ENCODE measurements around the gene BTBD9. TPM values are rescaled to one million over a fixed set of nuclear protein-coding genes. Genes with fewer than 3 reads are reported as not detected.

Gene BTBD9
- total RNA-seq, 4 donors from 2014 or later = 5.5 to 14.1 (median 6.3) TPM

DNA sequence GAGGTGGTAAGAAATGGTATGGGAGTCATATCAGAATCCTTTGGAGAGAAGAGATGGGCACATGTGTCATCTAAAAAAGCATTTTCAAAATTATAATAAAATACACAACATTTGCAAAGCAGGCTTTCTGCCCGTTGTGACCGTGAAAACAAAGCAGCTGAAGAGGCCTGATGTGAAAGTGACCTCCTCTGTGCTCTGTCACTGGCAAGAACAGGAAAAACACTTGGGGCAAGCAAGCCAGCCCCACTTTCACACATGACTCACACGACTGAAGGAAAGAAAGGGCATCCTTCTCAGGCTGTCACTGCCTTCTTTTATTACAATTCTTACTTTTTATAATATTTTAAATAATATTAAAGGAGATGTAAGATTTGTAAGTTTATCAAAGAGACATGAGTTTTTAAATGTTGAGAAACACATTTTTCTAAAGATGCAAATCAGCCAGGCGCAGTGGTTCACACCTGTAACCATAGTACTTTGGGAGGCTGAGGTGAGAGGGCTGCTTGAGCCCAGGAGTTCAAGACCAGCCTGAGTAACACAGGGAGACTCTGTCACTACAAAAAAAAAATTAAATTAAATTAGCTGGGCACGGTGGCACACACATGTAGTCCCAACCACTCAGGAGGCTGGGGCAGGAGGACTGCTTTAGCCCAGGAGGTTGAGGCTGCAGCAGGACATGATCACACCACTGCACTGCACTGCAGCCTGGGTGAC, 143.7 kb downstream of the BTBD9 start:
- H3K36me3 ChIP-seq = no peaks in the 10 kb centered on the region
- in situ Hi-C loops (cut with MboI; ENCODE audit: low sequenced_read_pairs in 4 of 4) (loop anchor here (10.0 to 25.0 kb wide), 7 partner anchors 309 to 784 kb away; no protein-coding TSS in a partner anchor), intact Hi-C loops (cut with DNase I; ENCODE audit: low total_unique reads) (loop anchor here (2.0 to 10.0 kb wide), 4 partner anchors 261 to 1011 kb away; partner anchors contain the start of gene MDGA1)
- no peak overlapping the region for H3K4me3 ChIP-seq
- H3K27ac ChIP-seq = no peak overlapping the region
- TF ChIP-seq, protein P1, sequence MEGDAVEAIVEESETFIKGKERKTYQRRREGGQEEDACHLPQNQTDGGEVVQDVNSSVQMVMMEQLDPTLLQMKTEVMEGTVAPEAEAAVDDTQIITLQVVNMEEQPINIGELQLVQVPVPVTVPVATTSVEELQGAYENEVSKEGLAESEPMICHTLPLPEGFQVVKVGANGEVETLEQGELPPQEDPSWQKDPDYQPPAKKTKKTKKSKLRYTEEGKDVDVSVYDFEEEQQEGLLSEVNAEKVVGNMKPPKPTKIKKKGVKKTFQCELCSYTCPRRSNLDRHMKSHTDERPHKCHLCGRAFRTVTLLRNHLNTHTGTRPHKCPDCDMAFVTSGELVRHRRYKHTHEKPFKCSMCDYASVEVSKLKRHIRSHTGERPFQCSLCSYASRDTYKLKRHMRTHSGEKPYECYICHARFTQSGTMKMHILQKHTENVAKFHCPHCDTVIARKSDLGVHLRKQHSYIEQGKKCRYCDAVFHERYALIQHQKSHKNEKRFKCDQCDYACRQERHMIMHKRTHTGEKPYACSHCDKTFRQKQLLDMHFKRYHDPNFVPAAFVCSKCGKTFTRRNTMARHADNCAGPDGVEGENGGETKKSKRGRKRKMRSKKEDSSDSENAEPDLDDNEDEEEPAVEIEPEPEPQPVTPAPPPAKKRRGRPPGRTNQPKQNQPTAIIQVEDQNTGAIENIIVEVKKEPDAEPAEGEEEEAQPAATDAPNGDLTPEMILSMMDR (IDR thresholded peaks at IDR 0.05 in 4 of 5, conservative IDR thresholded peaks at IDR 0.05 in 1 of 5) = no peak
- no peak for TF ChIP-seq POLR2A (IDR thresholded peaks at IDR 0.05)
- H3K9me3 ChIP-seq = no peaks in the 10 kb centered on the region
- DNase-seq (no peak), ATAC-seq (peak in 1 of 2 donors; percentile 56)
- H3K4me1 ChIP-seq = no peaks in the 10 kb centered on the region
- H3K27me3 ChIP-seq = no peaks in the 10 kb centered on the region

- Histone ChIP-seq H3K9me3 (no peaks in the 10 kb centered on the region), H3K27me3 (no peaks in the 10 kb centered on the region), H3K36me3 (no peaks in the 10 kb centered on the region), H3K27ac (no peak overlapping the region), H3K4me3 (no peak overlapping the region), H3K4me1 (no peaks in the 10 kb centered on the region)
- TF ChIP-seq, protein P1 (IDR thresholded peaks at IDR 0.05 in 4 of 5, conservative IDR thresholded peaks at IDR 0.05 in 1 of 5) = no peak
- TF ChIP-seq POLR2A (IDR thresholded peaks at IDR 0.05) = no peak
- in situ Hi-C loops (cut with MboI; ENCODE audit: low sequenced_read_pairs in 4 of 4) = loop anchor here (10.0 to 25.0 kb wide), 7 partner anchors 308 to 783 kb away; no protein-coding TSS in a partner anchor
- ATAC-seq = no peak
- DNase-seq = no peak
- intact Hi-C loops (cut with DNase I; ENCODE audit: low total_unique reads) = loop anchor here (2.0 to 10.0 kb wide), 4 partner anchors 261 to 1011 kb away; partner anchors contain the start of gene MDGA1
Observed at GRCh38 chr6:38495518-38495917, 144.2 kb downstream of the BTBD9 start.

- in situ Hi-C loops (cut with MboI; ENCODE audit: low sequenced_read_pairs in 4 of 4) = loop anchor here (10.0 to 25.0 kb wide), 7 partner anchors 307 to 782 kb away; no protein-coding TSS in a partner anchor
- intact Hi-C loops (cut with DNase I; ENCODE audit: low total_unique reads) = loop anchor here (2.0 to 10.0 kb wide), 5 partner anchors 259 to 1009 kb away; partner anchors contain the start of gene MDGA1
- no peaks in the 10 kb centered on the region for H3K27me3 ChIP-seq
- no peak for TF ChIP-seq POLR2A (IDR thresholded peaks at IDR 0.05)
- TF ChIP-seq, protein P1 (IDR thresholded peaks at IDR 0.05 in 4 of 5, conservative IDR thresholded peaks at IDR 0.05 in 1 of 5) = peak; percentile 81 to 95 (median 89)
- ATAC-seq (no peak), DNase-seq (peak; percentile 45 to 60)
- H3K9me3 ChIP-seq = no peaks in the 10 kb centered on the region
- no peak overlapping the region for H3K4me3 ChIP-seq
- H3K36me3 ChIP-seq = no peaks in the 10 kb centered on the region
- peaks cover 2% of the 10 kb centered on the region in 2 donors for H3K4me1 ChIP-seq
- no peak overlapping the region for H3K27ac ChIP-seq
Observed at GRCh38 chr6:38493931-38494547, 145.7 kb downstream of the BTBD9 start.

DNA sequence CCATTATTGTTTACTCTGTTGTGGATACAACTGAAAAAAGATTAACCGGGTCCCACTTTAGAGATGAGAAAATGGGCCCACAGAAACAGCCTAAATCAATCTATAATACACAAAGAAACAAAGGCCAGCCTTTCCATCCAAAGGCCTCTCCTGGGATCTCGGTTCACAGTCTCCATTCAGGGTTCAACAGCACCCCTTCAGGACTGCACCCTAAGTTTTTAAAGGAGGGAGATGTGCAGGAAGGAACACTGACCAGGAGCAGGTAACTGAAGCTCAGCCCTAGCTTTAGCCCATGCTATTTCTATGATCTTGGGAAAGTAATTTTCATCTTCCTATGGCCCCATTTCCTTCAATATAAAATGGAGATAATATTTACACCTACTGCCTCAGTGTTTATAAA, 147.7 kb downstream of the BTBD9 start:
- no peaks in the 10 kb centered on the region for H3K9me3 ChIP-seq
- H3K27ac ChIP-seq = no peak overlapping the region
- H3K36me3 ChIP-seq = no peaks in the 10 kb centered on the region
- in situ Hi-C loops (cut with MboI; ENCODE audit: low sequenced_read_pairs in 4 of 4) (loop anchor here (10.0 to 25.0 kb wide), 7 partner anchors 305 to 780 kb away; no protein-coding TSS in a partner anchor), intact Hi-C loops (cut with DNase I; ENCODE audit: low total_unique reads) (loop anchor here (5.0 to 10.0 kb wide), 4 partner anchors 257 to 1007 kb away; partner anchors contain the start of gene MDGA1)
- ATAC-seq (no peak), DNase-seq (no peak)
- no peaks in the 10 kb centered on the region for H3K27me3 ChIP-seq
- TF ChIP-seq POLR2A (IDR thresholded peaks at IDR 0.05) = no peak
- TF ChIP-seq, protein P1 (IDR thresholded peaks at IDR 0.05 in 4 of 5, conservative IDR thresholded peaks at IDR 0.05 in 1 of 5) = no peak
- peaks cover 4 to 6% of the 10 kb centered on the region in 2 donors for H3K4me1 ChIP-seq
- H3K4me3 ChIP-seq = no peak overlapping the region
